GM12878 (cell line): ENCODE results near the gene ETV1. TPM values are rescaled to one million over a fixed set of nuclear protein-coding genes. Genes with fewer than 3 reads are reported as not detected.

Experiments
- ATAC-seq: fragments of 200-7000 bp; cut with Tn5 transposase; 3 replicates; pipeline ENCODE4 v1.9.1; 2020; ENCODE audit warnings: mild to moderate bottlenecking, moderate library complexity
- BruUV-seq: library from RNA; stranded (reverse); fragments of 400-500 nt; replicated peaks from 2 replicates; lab custom pipeline; 2021; lab: Mats Ljungman, UMichigan
- CTCF ChIA-PET: fragments of 300-600 bp; sonication (Branson Sonifier 250); formaldehyde crosslinking; extraction: SDS; loops from one replicate; lab custom pipeline; 2021; ENCODE audit warnings: inconsistent platforms; lab: Yijun Ruan, JAX
- POLR2A ChIA-PET: fragments of 350-600 bp; formaldehyde crosslinking; extraction: SDS; loops from one replicate; lab custom pipeline; 2021; ENCODE audit warnings: inconsistent platforms; lab: Charles Lee
- RAD21 ChIA-PET: fragments of 300-600 bp; sonication (Branson Sonifier 250); formaldehyde crosslinking; loops from one replicate; lab custom pipeline; 2023; ENCODE audit warnings: antibody characterized with exemption; ENCODE audit not compliant: unreplicated experiment; lab: Charles Lee
- SMC1A ChIA-PET: fragments of 300-600 bp; sonication (Branson Sonifier 250); formaldehyde crosslinking; loops from one replicate; lab custom pipeline; 2023; ENCODE audit not compliant: unreplicated experiment, uncharacterized antibody; lab: Charles Lee
- DNase-seq: peaks from one replicate; pipeline ENCODE4 v3.0.0-alpha.2; 2011; ENCODE audit warnings: low read depth, low spot score
- FAIRE-seq: peaks from 3 replicates; lab custom pipeline; 2011; peaks lifted over from hg19 to GRCh38; lab: Jason Lieb, UNC
- H2AFZ ChIP-seq: 2 replicates; pipeline ENCODE4 v1.6.0; 2011; ENCODE audit warnings: low read depth, low read length, control low read depth; ENCODE audit not compliant: control insufficient read depth
- H3K27ac ChIP-seq: 2 replicates; pipeline ENCODE4 v1.5.1; 2011; ENCODE audit warnings: control low read depth; ENCODE audit not compliant: control insufficient read depth, insufficient read depth
- H3K27me3 ChIP-seq, 2 experiments: replicated peaks in 1 of 2; 2 replicates each; pipeline versions ENCODE4 v1.6.0 to v1.6.1; 2011; ENCODE audit warnings: low read length in 1 of 2; ENCODE audit not compliant: control insufficient read depth in 2 of 2, insufficient read depth in 2 of 2
- H3K36me3 ChIP-seq, 2 experiments: 2 replicates each; pipeline ENCODE4 v1.5.1; 2011; ENCODE audit warnings: low read length in 1 of 2; ENCODE audit not compliant: control insufficient read depth in 2 of 2, insufficient read depth in 2 of 2
- H3K4me1 ChIP-seq: 2 replicates; pipeline ENCODE4 v1.6.1; 2011; ENCODE audit warnings: mild to moderate bottlenecking, low read length, moderate library complexity, mixed read lengths; ENCODE audit not compliant: control insufficient read depth, insufficient read depth
- H3K4me2 ChIP-seq: 2 replicates; pipeline ENCODE4 v1.6.0; 2011; ENCODE audit warnings: control low read depth; ENCODE audit not compliant: control insufficient read depth, insufficient read depth
- H3K4me3 ChIP-seq: fragments of 200-600 bp; sonication (generic); 2 replicates; pipeline ENCODE4 v1.5.1; 2016
- H3K79me2 ChIP-seq: 2 replicates; pipeline ENCODE4 v1.6.0; 2011; ENCODE audit warnings: low read length; ENCODE audit not compliant: control insufficient read depth, insufficient read depth
- H3K9ac ChIP-seq: 2 replicates; pipeline ENCODE4 v1.8.0; 2011; ENCODE audit warnings: low read length, control low read depth, mixed read lengths; ENCODE audit not compliant: control insufficient read depth, insufficient read depth
- H3K9me3 ChIP-seq: replicated peaks from 3 replicates; pipeline ENCODE4 v1.5.1; 2011; ENCODE audit warnings: mild to moderate bottlenecking, low read length; ENCODE audit not compliant: control insufficient read depth, insufficient read depth
- H4K20me1 ChIP-seq: 2 replicates; pipeline ENCODE4 v1.6.0; 2011; ENCODE audit not compliant: control insufficient read depth, insufficient read depth
- ASH2L ChIP-seq: fragments of 300-600, 200-600 bp; sonication (generic); IDR thresholded peaks from 2 replicates; pipeline ENCODE4 v1.6.1; 2017; ENCODE audit warnings: low read depth, mild to moderate bottlenecking, borderline replicate concordance
- CBFB ChIP-seq: IDR thresholded peaks from 2 replicates; pipeline ENCODE4 v1.6.1; 2016; ENCODE audit warnings: antibody characterized with exemption, low read depth
- CBX3 ChIP-seq: fragments of 200-600 bp; sonication (generic); IDR thresholded peaks from 2 replicates; pipeline ENCODE4 v1.6.1; 2016; ENCODE audit warnings: low read depth, borderline replicate concordance
- E2F8 ChIP-seq: fragments of 450-650 bp; IDR thresholded peaks from 2 replicates; pipeline ENCODE4 v1.6.1; 2018; ENCODE audit warnings: mild to moderate bottlenecking, low read depth, moderate library complexity; ENCODE audit not compliant: partially characterized antibody
- EGR1 ChIP-seq, 2 experiments: IDR thresholded peaks; 1 replicate in 1 of 2; 2 replicates in 1 of 2; pipeline ENCODE4 v1.6.1; 2011 to 2012; ENCODE audit warnings: low read depth in 2 of 2, low read length in 2 of 2, borderline replicate concordance in 1 of 2, mild to moderate bottlenecking in 1 of 2, moderate library complexity in 1 of 2
- ETV6 ChIP-seq, 2 experiments: fragments of 450-650 bp in 1 of 2; IDR thresholded peaks in 1 of 2; conservative IDR thresholded peaks in 1 of 2; 2 replicates each; pipeline ENCODE4 v1.6.1; 2014; ENCODE audit warnings: antibody characterized with exemption in 1 of 2, borderline replicate concordance in 1 of 2, low read depth in 1 of 2, mild to moderate bottlenecking in 1 of 2, moderate library complexity in 1 of 2
- FOXM1 ChIP-seq: IDR thresholded peaks from 2 replicates; pipeline ENCODE4 v1.6.1; 2012; ENCODE audit warnings: low read depth, mild to moderate bottlenecking, inconsistent platforms, low read length, moderate library complexity
- MTA3 ChIP-seq: IDR thresholded peaks from 2 replicates; pipeline ENCODE4 v1.6.1; 2012; ENCODE audit warnings: low read length, inconsistent platforms, borderline replicate concordance
- NFYA ChIP-seq: IDR thresholded peaks from 2 replicates; pipeline ENCODE4 v1.6.1; 2011; ENCODE audit warnings: low read depth, mild to moderate bottlenecking, low read length, improper control_type of control experiment, borderline replicate concordance
- RFX5 ChIP-seq: IDR thresholded peaks from 2 replicates; pipeline ENCODE4 v1.6.1; 2011; ENCODE audit warnings: low read depth, low read length, improper control_type of control experiment
- SIN3A ChIP-seq: IDR thresholded peaks from 2 replicates; pipeline ENCODE4 v1.6.1; 2012; ENCODE audit warnings: low read depth, low read length, improper control_type of control experiment
- SMAD1 ChIP-seq: fragments of 450-650 bp; IDR thresholded peaks from 2 replicates; pipeline ENCODE4 v1.6.1; 2018; ENCODE audit warnings: mild to moderate bottlenecking, low read depth; ENCODE audit not compliant: partially characterized antibody
- ZBED1 ChIP-seq: IDR thresholded peaks from 2 replicates; pipeline ENCODE4 v1.6.1; 2016; ENCODE audit warnings: borderline replicate concordance
- WGBS: methylation state at CpG from one replicate; pipeline ENCODE4 v1.1.6; 2016; ENCODE audit warnings: low lambda C conversion rate; ENCODE audit not compliant: insufficient replicate concordance, insufficient coverage; ENCODE audit errors: missing lambda C conversion rate; 5-methylcytosine and 5-hydroxymethylcytosine counted together
- in situ Hi-C: fragments of 300-500 bp; cut with MboI; formaldehyde crosslinking; loops from 9 replicates; pipeline ENCODE4 v1.14.3; 2018; ENCODE audit warnings: mixed read lengths
- intact Hi-C: fragments of 100-400 bp; cut with micrococcal nuclease; formaldehyde crosslinking; loops from one replicate; pipeline ENCODE4 v1.14.2; 2022; ENCODE audit not compliant: unreplicated experiment
- polyA plus RNA-seq, 11 experiments: library from polyadenylated mRNA; depleted of rRNA in 4 of 11; unstranded in 6 of 11; stranded (reverse) in 5 of 11; fragments of >200 nt; fragmentation: Nextera tagmentation in 4 of 11; fragmentation: Illumina TruSeq in 1 of 11; extraction: Ambion mirVana in 4 of 11; extraction: Trizol in 1 of 11; gene quantifications; 1 replicate in 1 of 11; 2 replicates in 10 of 11; pipeline versions ENCODE4 v1.2.1 to v1.2.3, GENCODE V29; 2011 to 2016; ENCODE audit warnings: inconsistent platforms in 2 of 11, missing spikeins in 2 of 11, low read depth in 1 of 11
- total RNA-seq, 4 experiments: library from RNA; depleted of rRNA in 3 of 4; stranded (reverse); fragments of >200 nt in 3 of 4; fragmentation: Illumina TruSeq in 1 of 4; extraction: Trizol in 1 of 4; gene quantifications; 2 replicates each; pipeline versions ENCODE4 v1.2.1 to v1.2.3, GENCODE V29; 2013 to 2021

ETV1 gene
- total and polyA plus RNA-seq, 10 of the 15 experiments (the other 5 are each of a cell fraction or from before 2014, with no cell fraction given), result 0.03 to 9.3 (median 0.16) TPM; not detected in 4

DNA sequence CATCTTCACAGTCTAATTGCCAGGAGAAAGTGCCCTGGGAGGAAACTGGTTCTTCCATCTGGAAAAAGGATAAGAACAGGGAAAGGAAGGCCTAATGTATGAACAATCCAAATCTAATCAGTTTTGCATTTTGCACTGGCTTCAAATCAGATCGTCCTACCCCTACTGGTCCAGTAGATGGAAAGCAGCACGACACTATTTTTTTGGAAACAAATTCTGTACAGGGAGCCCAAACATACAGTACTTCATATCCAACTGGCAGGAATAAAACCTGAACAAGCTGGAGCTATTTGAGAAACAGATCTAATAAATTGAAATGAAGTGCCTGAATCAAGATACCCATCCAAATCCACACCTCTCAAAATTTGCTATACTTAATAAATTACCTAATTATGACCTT, 36.5 kb downstream of the ETV1 start:
- no TSS peak for BruUV-seq
- CTCF ChIA-PET, result no interaction called here
- SMC1A ChIA-PET, result no interaction called here
- in situ Hi-C loops, result no loop called here
- no peak for TF ChIP-seq RFX5
- TF ChIP-seq ETV6 (conservative IDR thresholded peaks at IDR 0.05 in 1 of 2, IDR thresholded peaks at IDR 0.05 in 1 of 2; ENCODE audit: borderline replicate concordance in 1 of 2, low read depth in 1 of 2), result no peak
- no peak for TF ChIP-seq SIN3A
- no peak for TF ChIP-seq MTA3
- TF ChIP-seq ZBED1, result no peak
- no peak for TF ChIP-seq ASH2L
- no peak for TF ChIP-seq CBX3
- no peak for TF ChIP-seq CBFB
- no peak for TF ChIP-seq SMAD1
- no peak for TF ChIP-seq NFYA
- no peak for TF ChIP-seq E2F8
- TF ChIP-seq FOXM1, result no peak
- no peak for TF ChIP-seq EGR1 (IDR thresholded peaks at IDR 0.05; ENCODE audit: borderline replicate concordance in 1 of 2, low read depth in 2 of 2, low read length in 2 of 2)
- TF ChIP-seq, all 136 proteins: peak for 0
- Histone ChIP-seq H3K79me2 (no peaks in the 10 kb centered on the region), H3K4me2 (no peak overlapping the region), H3K27ac (no peak overlapping the region), H3K9me3 (no peaks in the 10 kb centered on the region), H4K20me1 (no peaks in the 10 kb centered on the region), H2AFZ (no peak overlapping the region), H3K36me3 (no peaks in the 10 kb centered on the region), H3K4me3 (no peak overlapping the region), H3K9ac (no peak overlapping the region), H3K27me3 (no peaks in the 10 kb centered on the region), H3K4me1 (no peaks in the 10 kb centered on the region)
- ChIA-PET POLR2A (no interaction called here), RAD21 (no interaction called here)
- 0% methylated on average over 2 of the region's 2 CpGs for WGBS
- ATAC-seq (no peak), FAIRE-seq (no peak), DNase-seq (no peak)
- intact Hi-C loops, result no loop called here
